Peyer's patch (tissue), 4 donors: ENCODE measurements around the gene MLYCD.

Source experiments
- CTCF ChIP-seq, 6 experiments: fragments of 450-650 bp in 4 of 6; fragments of 200-600 bp in 2 of 6; sonication (generic) in 1 of 6; IDR thresholded peaks; one replicate each; pipeline ENCODE4 v1.5.1; 2017 to 2019; ENCODE audit warnings: antibody characterized with exemption in 6 of 6, mild to moderate bottlenecking in 3 of 6, moderate library complexity in 1 of 6
- POLR2A ChIP-seq, 2 donors: fragments of 450-650 bp; IDR thresholded peaks; one replicate each; pipeline ENCODE4 v1.5.1; 2017; ENCODE audit warnings: antibody characterized with exemption in 2 of 2, mild to moderate bottlenecking in 2 of 2, moderate library complexity in 2 of 2

GRCh38 chr16:83895942-83896341, 3.0 kb upstream of the MLYCD start:
- TF ChIP-seq CTCF (IDR thresholded peaks at IDR 0.05) (no peak), POLR2A (IDR thresholded peaks at IDR 0.05) (no peak)
